ENCODE data around the gene IL18RAP. TPM values are rescaled to one million over a fixed set of nuclear protein-coding genes. Genes with fewer than 3 reads are reported as not detected.

IL18RAP gene
- total RNA-seq, 2 donors from 2014 or later: 0.42 to 0.69 TPM

- no peak overlapping the region for H3K9ac ChIP-seq (ENCODE audit: low read depth in 2 of 2, low read length in 2 of 2)
- H3K4me1 ChIP-seq: no peaks in the 10 kb centered on the region
- H3K27ac ChIP-seq: no peak overlapping the region
- no peak overlapping the region for H3K4me3 ChIP-seq
- no peak for TF ChIP-seq CTCF (IDR thresholded peaks at IDR 0.05)
- no peaks in the 10 kb centered on the region for H3K9me3 ChIP-seq
- no peaks in the 10 kb centered on the region for H3K27me3 ChIP-seq
- H3K36me3 ChIP-seq: no peaks in the 10 kb centered on the region
- no peak for DNase-seq
- intact Hi-C loops (cut with DNase I): no loop called here
These were observed 26.9 kb upstream of the IL18RAP start for GRCh38 chr2:102396012-102396411.

- no peaks in the 10 kb centered on the region for H3K9me3 ChIP-seq
- H3K4me1 ChIP-seq: no peaks in the 10 kb centered on the region
- no peak for DNase-seq
- TF ChIP-seq CTCF (IDR thresholded peaks at IDR 0.05): no peak
- intact Hi-C loops (cut with DNase I): no loop called here
- no peak overlapping the region for H3K27ac ChIP-seq
- no peak overlapping the region for H3K4me3 ChIP-seq
- no peaks in the 10 kb centered on the region for H3K36me3 ChIP-seq
- no peak overlapping the region for H3K9ac ChIP-seq (ENCODE audit: low read depth in 2 of 2, low read length in 2 of 2)
- no peaks in the 10 kb centered on the region for H3K27me3 ChIP-seq
These were observed 25.8 kb upstream of the IL18RAP start for GRCh38 chr2:102397209-102397608.

GRCh38 chr2:102399499-102400141 is 23.3 kb upstream of the IL18RAP start:
- no peaks in the 10 kb centered on the region for H3K36me3 ChIP-seq
- no peak for TF ChIP-seq CTCF (IDR thresholded peaks at IDR 0.05)
- no peak overlapping the region for H3K4me3 ChIP-seq
- H3K27me3 ChIP-seq: no peaks in the 10 kb centered on the region
- DNase-seq: no peak
- no peak overlapping the region for H3K27ac ChIP-seq
- no peaks in the 10 kb centered on the region for H3K9me3 ChIP-seq
- no peak overlapping the region for H3K9ac ChIP-seq (ENCODE audit: low read depth in 2 of 2, low read length in 2 of 2)
- H3K4me1 ChIP-seq: no peaks in the 10 kb centered on the region
- intact Hi-C loops (cut with DNase I): no loop called here

- H3K27ac ChIP-seq: no peak overlapping the region
- H3K4me3 ChIP-seq: no peak overlapping the region
- H3K36me3 ChIP-seq: no peaks in the 10 kb centered on the region
- no peaks in the 10 kb centered on the region for H3K27me3 ChIP-seq
- no peak for DNase-seq
- intact Hi-C loops (cut with DNase I): no loop called here
- no peak for TF ChIP-seq CTCF (IDR thresholded peaks at IDR 0.05)
- H3K4me1 ChIP-seq: no peaks in the 10 kb centered on the region
- H3K9ac ChIP-seq (ENCODE audit: low read depth in 2 of 2, low read length in 2 of 2): no peak overlapping the region
- H3K9me3 ChIP-seq: no peaks in the 10 kb centered on the region
These were observed 21.5 kb upstream of the IL18RAP start for GRCh38 chr2:102401456-102401855.

GRCh38 chr2:102401865-102402264 is 21.1 kb upstream of the IL18RAP start:
- no peaks in the 10 kb centered on the region for H3K9me3 ChIP-seq
- no peak for TF ChIP-seq CTCF (IDR thresholded peaks at IDR 0.05)
- intact Hi-C loops (cut with DNase I): no loop called here
- no peak overlapping the region for H3K4me3 ChIP-seq
- H3K27ac ChIP-seq: no peak overlapping the region
- H3K4me1 ChIP-seq: no peaks in the 10 kb centered on the region
- no peak overlapping the region for H3K9ac ChIP-seq (ENCODE audit: low read depth in 2 of 2, low read length in 2 of 2)
- no peaks in the 10 kb centered on the region for H3K27me3 ChIP-seq
- no peaks in the 10 kb centered on the region for H3K36me3 ChIP-seq
- no peak for DNase-seq

All from colonic mucosa (tissue), 4 donors.